Thyroid gland (tissue), 4 donors: ENCODE measurements around the gene LRRFIP2. TPM values are rescaled to one million over a fixed set of nuclear protein-coding genes. Genes with fewer than 3 reads are reported as not detected.

Experiments used
- DNase-seq, 2 donors: peaks; one replicate each; pipeline ENCODE4 v3.0.0-alpha.2; 2019
- H3K27ac ChIP-seq, 3 donors: fragments of 200-600 bp; sonication (generic); 1 replicate in 2 of 3; 2 replicates in 1 of 3; pipeline ENCODE4 v1.5.1; 2016 to 2019; ENCODE audit warnings: mild to moderate bottlenecking in 1 of 3, moderate library complexity in 1 of 3
- H3K27me3 ChIP-seq: fragments of 200-600 bp; sonication (generic); one replicate; pipeline ENCODE4 v1.5.1; 2019
- H3K36me3 ChIP-seq, 2 donors: fragments of 200-600 bp; sonication (generic); one replicate each; pipeline ENCODE4 v1.5.1; 2016 to 2019
- H3K4me1 ChIP-seq, 2 donors: fragments of 200-600 bp; sonication (generic); one replicate each; pipeline ENCODE4 v1.5.1; 2017 to 2019
- H3K4me3 ChIP-seq, 3 donors: fragments of 200-600 bp; sonication (generic); replicated peaks in 1 of 3; 1 replicate in 2 of 3; 2 replicates in 1 of 3; pipeline ENCODE4 v1.5.1; 2016; ENCODE audit warnings: mild to moderate bottlenecking in 1 of 3
- H3K9me3 ChIP-seq: fragments of 200-600 bp; sonication (generic); one replicate; pipeline ENCODE4 v1.5.1; 2017
- POLR2A ChIP-seq, 2 donors: fragments of 450-650 bp; IDR thresholded peaks; one replicate each; pipeline ENCODE4 v1.6.1; 2017; ENCODE audit warnings: antibody characterized with exemption in 2 of 2, mild to moderate bottlenecking in 2 of 2, moderate library complexity in 1 of 2
- WGBS, 2 donors: methylation state at CpG; one replicate each; pipeline ENCODE4 v1.1.5; 2017; 5-methylcytosine and 5-hydroxymethylcytosine counted together
- intact Hi-C: fragments of 100-400 bp; cut with DNase I; formaldehyde crosslinking; loops from one replicate; pipeline ENCODE4 v1.15.1; 2023
- total RNA-seq, 4 donors: library from RNA; depleted of rRNA; stranded (reverse); fragments of >200 nt; gene quantifications; one replicate each; pipeline ENCODE4 v1.2.3, GENCODE V29; 2016
- TF ChIP-seq, protein P1 (sequence below), 6 experiments: fragments of 200-600 bp in 3 of 6; fragments of 450-650 bp in 3 of 6; sonication (generic) in 3 of 6; IDR thresholded peaks; one replicate each; pipeline ENCODE4 v1.5.1; 2016 to 2019; ENCODE audit warnings: antibody characterized with exemption in 6 of 6, mild to moderate bottlenecking in 2 of 6, inconsistent platforms in 1 of 6, moderate library complexity in 1 of 6

The LRRFIP2 gene
- total RNA-seq, 4 donors from 2014 or later = 86.4 to 147 (median 93.8) TPM

GRCh38 chr3:37082317-37082716, 92.1 kb downstream of the LRRFIP2 start:
- Histone ChIP-seq H3K27me3 (no peaks in the 10 kb centered on the region), H3K36me3 (peaks cover 0 to 6% of the 10 kb centered on the region in 2 donors), H3K4me3 (no peak overlapping the region), H3K4me1 (peaks cover 0 to 7% of the 10 kb centered on the region in 2 donors), H3K27ac (no peak overlapping the region), H3K9me3 (no peaks in the 10 kb centered on the region)
- WGBS, 2 donors = 96% methylated on average over 3 of the region's 3 CpGs
- intact Hi-C loops = no loop called here
- TF ChIP-seq POLR2A (IDR thresholded peaks at IDR 0.05) = no peak
- TF ChIP-seq, protein P1, sequence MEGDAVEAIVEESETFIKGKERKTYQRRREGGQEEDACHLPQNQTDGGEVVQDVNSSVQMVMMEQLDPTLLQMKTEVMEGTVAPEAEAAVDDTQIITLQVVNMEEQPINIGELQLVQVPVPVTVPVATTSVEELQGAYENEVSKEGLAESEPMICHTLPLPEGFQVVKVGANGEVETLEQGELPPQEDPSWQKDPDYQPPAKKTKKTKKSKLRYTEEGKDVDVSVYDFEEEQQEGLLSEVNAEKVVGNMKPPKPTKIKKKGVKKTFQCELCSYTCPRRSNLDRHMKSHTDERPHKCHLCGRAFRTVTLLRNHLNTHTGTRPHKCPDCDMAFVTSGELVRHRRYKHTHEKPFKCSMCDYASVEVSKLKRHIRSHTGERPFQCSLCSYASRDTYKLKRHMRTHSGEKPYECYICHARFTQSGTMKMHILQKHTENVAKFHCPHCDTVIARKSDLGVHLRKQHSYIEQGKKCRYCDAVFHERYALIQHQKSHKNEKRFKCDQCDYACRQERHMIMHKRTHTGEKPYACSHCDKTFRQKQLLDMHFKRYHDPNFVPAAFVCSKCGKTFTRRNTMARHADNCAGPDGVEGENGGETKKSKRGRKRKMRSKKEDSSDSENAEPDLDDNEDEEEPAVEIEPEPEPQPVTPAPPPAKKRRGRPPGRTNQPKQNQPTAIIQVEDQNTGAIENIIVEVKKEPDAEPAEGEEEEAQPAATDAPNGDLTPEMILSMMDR (IDR thresholded peaks at IDR 0.05) = no peak
- DNase-seq = no peak

- no peak overlapping the region for H3K27ac ChIP-seq
- H3K27me3 ChIP-seq = no peaks in the 10 kb centered on the region
- H3K4me3 ChIP-seq = no peak overlapping the region
- no peak for TF ChIP-seq POLR2A (IDR thresholded peaks at IDR 0.05)
- TF ChIP-seq, protein P1 (IDR thresholded peaks at IDR 0.05) = no peak
- H3K36me3 ChIP-seq = peaks cover 6% of the 10 kb centered on the region in 2 donors
- no peak for DNase-seq
- no peaks in the 10 kb centered on the region for H3K9me3 ChIP-seq
- peaks cover 0 to 7% of the 10 kb centered on the region in 2 donors for H3K4me1 ChIP-seq
- intact Hi-C loops = no loop called here
- 100% methylated on average over 1 of the region's 1 CpG for WGBS, 2 donors
These were observed 98.4 kb downstream of the LRRFIP2 start for GRCh38 chr3:37075955-37076354.

- Histone ChIP-seq H3K4me1 (peaks cover 0 to 7% of the 10 kb centered on the region in 2 donors), H3K36me3 (peaks cover 0 to 6% of the 10 kb centered on the region in 2 donors), H3K4me3 (no peak overlapping the region), H3K27ac (no peak overlapping the region), H3K9me3 (no peaks in the 10 kb centered on the region), H3K27me3 (no peaks in the 10 kb centered on the region)
- TF ChIP-seq POLR2A (IDR thresholded peaks at IDR 0.05) = no peak
- TF ChIP-seq, protein P1 (IDR thresholded peaks at IDR 0.05) = no peak
- intact Hi-C loops = no loop called here
- WGBS, 2 donors = 67 to 73% methylated on average over 3 of the region's 3 CpGs
- DNase-seq = no peak
These were observed 100.2 kb downstream of the LRRFIP2 start for GRCh38 chr3:37074178-37074577.

DNA sequence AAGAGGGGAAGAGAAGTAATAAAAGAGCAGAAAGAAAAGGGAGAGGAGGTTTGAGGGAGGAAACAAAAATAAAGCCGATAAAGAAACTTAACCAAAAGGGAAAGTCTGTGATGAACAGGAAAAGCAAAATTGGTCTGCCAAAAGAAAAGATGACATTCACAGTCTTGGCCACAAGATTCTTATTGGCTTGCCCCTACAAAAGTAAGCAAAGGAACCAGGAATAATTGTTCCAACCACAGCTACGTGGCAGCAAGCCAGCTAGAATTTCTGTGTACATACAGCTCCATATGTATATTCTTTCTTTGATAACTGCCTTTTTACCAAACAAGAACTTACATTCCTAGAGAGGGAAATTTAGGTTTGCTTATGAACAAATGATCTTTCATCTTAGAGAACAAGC, 101.5 kb downstream of the LRRFIP2 start:
- H3K36me3 ChIP-seq = peaks cover 0 to 6% of the 10 kb centered on the region in 2 donors
- WGBS, 2 donors = 53 to 64% methylated on average over 2 of the region's 2 CpGs
- no peak for DNase-seq
- H3K27ac ChIP-seq = no peak overlapping the region
- no peaks in the 10 kb centered on the region for H3K4me1 ChIP-seq
- H3K9me3 ChIP-seq = no peaks in the 10 kb centered on the region
- H3K27me3 ChIP-seq = no peaks in the 10 kb centered on the region
- intact Hi-C loops = no loop called here
- TF ChIP-seq POLR2A (IDR thresholded peaks at IDR 0.05) = no peak
- TF ChIP-seq, protein P1 (IDR thresholded peaks at IDR 0.05) = no peak
- no peak overlapping the region for H3K4me3 ChIP-seq

DNA sequence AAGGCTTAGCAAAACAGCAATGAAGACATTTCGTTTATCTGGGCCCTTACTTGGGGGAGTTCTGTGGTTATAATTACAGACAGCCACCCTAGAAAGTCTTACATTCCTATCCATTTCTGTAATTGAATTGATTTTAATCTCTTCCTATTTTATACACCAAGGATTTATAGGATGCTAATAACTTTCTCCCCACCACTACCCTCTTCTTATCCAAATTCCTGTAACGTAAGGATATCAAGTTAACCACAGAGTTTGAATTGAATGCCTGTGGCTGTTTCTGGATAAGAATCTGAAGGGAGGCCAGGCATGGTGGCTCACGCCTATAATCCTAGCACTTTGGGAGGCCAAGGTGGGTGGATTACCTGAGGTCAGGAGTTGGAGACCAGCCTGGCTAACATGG, 102.5 kb downstream of the LRRFIP2 start:
- H3K27me3 ChIP-seq = no peaks in the 10 kb centered on the region
- TF ChIP-seq, protein P1 (IDR thresholded peaks at IDR 0.05) = no peak
- no peak for TF ChIP-seq POLR2A (IDR thresholded peaks at IDR 0.05)
- no peak for DNase-seq
- no peak overlapping the region for H3K27ac ChIP-seq
- H3K4me1 ChIP-seq = no peaks in the 10 kb centered on the region
- peaks cover 0 to 6% of the 10 kb centered on the region in 2 donors for H3K36me3 ChIP-seq
- 95 to 96% methylated on average over 3 of the region's 3 CpGs for WGBS, 2 donors
- no peak overlapping the region for H3K4me3 ChIP-seq
- H3K9me3 ChIP-seq = no peaks in the 10 kb centered on the region
- intact Hi-C loops = no loop called here
